Thoracic aorta (tissue), 2 donors: ENCODE data around the gene ARHGAP31. TPM values are rescaled to one million over a fixed set of nuclear protein-coding genes. Genes with fewer than 3 reads are reported as not detected.

ENCODE experiments used
- ATAC-seq: fragments of 150-250 bp; one replicate; pipeline ENCODE4 v1.8.0; 2017; ENCODE audit warnings: low read depth; ENCODE audit not compliant: insufficient number of reproducible peaks, low FRiP score
- DNase-seq: peaks from one replicate; pipeline ENCODE4 v3.0.0-alpha.2; 2020; ENCODE audit warnings: low spot score
- H3K27ac ChIP-seq, 2 donors: fragments of 200-600 bp; sonication (generic); 1 replicate in 1 of 2; 2 replicates in 1 of 2; pipeline ENCODE4 v1.5.1; 2016; ENCODE audit warnings: mild to moderate bottlenecking in 2 of 2, moderate library complexity in 2 of 2
- H3K27me3 ChIP-seq: fragments of 200-600 bp; sonication (generic); replicated peaks from 2 replicates; pipeline ENCODE4 v1.6.0; 2016; ENCODE audit warnings: mild to moderate bottlenecking; ENCODE audit not compliant: insufficient read depth
- H3K36me3 ChIP-seq: fragments of 200-600 bp; sonication (generic); one replicate; pipeline ENCODE4 v1.5.1; 2016
- H3K4me1 ChIP-seq, 2 donors: fragments of 200-600 bp; sonication (generic); 1 replicate in 1 of 2; 2 replicates in 1 of 2; pipeline versions ENCODE4 v1.5.1 to v1.6.0; 2016; ENCODE audit warnings: low read depth in 2 of 2, mild to moderate bottlenecking in 1 of 2; ENCODE audit not compliant: control insufficient read depth in 1 of 2
- H3K4me3 ChIP-seq: fragments of 200-600 bp; sonication (generic); 2 replicates; pipeline ENCODE4 v1.5.1; 2016; ENCODE audit warnings: mild to moderate bottlenecking
- H3K9me3 ChIP-seq: fragments of 200-600 bp; sonication (generic); 2 replicates; pipeline ENCODE4 v1.5.1; 2016
- CTCF ChIP-seq: fragments of 200-600 bp; sonication (generic); IDR thresholded peaks from one replicate; pipeline ENCODE4 v1.5.1; 2019; ENCODE audit warnings: antibody characterized with exemption
- total RNA-seq, 2 donors: library from RNA; depleted of rRNA; stranded (reverse); fragments of >200 nt; gene quantifications; one replicate each; pipeline versions ENCODE4 v1.1.0 to v1.2.3, GENCODE V29; 2016

Gene ARHGAP31
- total RNA-seq, 2 donors from 2014 or later, result 20.8 to 33.6 TPM

DNA sequence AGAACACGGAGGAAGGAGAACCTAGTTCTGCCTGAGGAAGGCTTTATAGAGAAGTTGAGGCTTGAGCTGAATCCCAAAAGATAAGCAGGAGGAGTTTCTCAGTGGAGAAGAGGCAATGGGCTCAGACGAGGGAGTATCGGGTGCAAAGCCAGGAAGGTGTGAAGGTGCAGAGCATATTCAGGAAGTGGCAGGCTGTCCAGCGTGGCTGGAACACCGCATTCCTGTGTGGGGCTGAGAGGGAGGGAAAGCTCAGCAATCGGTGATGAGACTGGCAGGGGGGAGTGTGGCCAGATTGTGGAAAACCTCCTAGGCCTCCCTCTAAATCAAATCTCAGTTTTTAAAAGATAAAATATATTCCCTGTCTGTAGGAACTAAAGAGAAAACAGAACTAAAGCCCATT is 63.0 kb downstream of the ARHGAP31 start:
- DNase-seq (no peak), ATAC-seq (no peak)
- peak overlapping the region; percentile 32 for H3K4me3 ChIP-seq
- H3K27ac ChIP-seq, result no peak overlapping the region
- no peaks in the 10 kb centered on the region for H3K36me3 ChIP-seq
- no peaks in the 10 kb centered on the region for H3K9me3 ChIP-seq
- no peak for TF ChIP-seq CTCF
- H3K4me1 ChIP-seq, result peaks cover 0 to 6% of the 10 kb centered on the region in 2 donors
- H3K27me3 ChIP-seq, result no peaks in the 10 kb centered on the region

GRCh38 chr3:119359476-119360326 is 65.5 kb downstream of the ARHGAP31 start:
- no peak for TF ChIP-seq CTCF
- no peak for ATAC-seq

DNA sequence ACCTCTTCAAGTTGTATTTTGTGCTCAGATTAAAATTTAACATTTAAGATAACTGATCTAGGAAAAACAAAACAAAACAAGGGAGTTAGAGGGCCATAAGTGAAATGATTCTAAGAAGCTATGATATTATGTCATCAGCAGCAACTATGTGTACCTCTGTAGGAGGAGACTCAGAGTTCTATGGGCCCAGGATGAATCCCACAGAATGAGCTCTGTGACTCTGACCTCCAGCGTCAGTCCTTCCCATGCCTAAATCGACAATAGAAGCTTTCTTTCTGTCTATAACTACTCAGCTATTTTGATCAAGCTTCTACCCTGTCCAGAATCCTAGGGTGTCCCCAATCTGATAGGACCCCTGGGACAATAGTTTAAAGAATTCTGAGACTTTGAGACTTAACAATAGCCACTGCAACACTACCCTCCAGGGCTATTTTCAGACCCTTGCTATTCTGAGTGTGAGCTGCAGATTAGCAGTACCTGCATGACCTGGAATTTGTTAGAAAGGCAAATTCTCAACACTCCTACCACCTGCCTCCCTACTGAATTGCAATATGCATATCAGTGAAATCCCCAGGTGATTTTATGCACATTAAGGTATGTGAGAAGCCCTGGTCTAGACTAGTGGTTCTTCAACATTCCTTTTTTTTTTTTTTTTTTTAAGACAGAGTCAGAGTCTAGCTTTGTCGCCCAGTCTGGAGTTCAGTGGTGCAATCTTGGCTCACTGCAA is 66.7 kb downstream of the ARHGAP31 start:
- Histone ChIP-seq H3K9me3 (no peaks in the 10 kb centered on the region), H3K27me3 (no peaks in the 10 kb centered on the region), H3K4me1 (peaks cover 0 to 6% of the 10 kb centered on the region in 2 donors), H3K27ac (no peak overlapping the region), H3K4me3 (no peak overlapping the region), H3K36me3 (no peaks in the 10 kb centered on the region)
- no peak for ATAC-seq
- TF ChIP-seq CTCF, result no peak
- DNase-seq, result no peak

More at GRCh38 chr3:119359476-119360326, 65.5 kb downstream of the ARHGAP31 start:
- DNase-seq, result no peak
- Histone ChIP-seq H3K4me1 (peaks cover 0 to 6% of the 10 kb centered on the region in 2 donors), H3K27me3 (no peaks in the 10 kb centered on the region), H3K4me3 (no peak overlapping the region), H3K27ac (no peak overlapping the region), H3K9me3 (no peaks in the 10 kb centered on the region), H3K36me3 (no peaks in the 10 kb centered on the region)

GRCh38 chr3:119362010-119362409 is 67.8 kb downstream of the ARHGAP31 start:
- TF ChIP-seq CTCF, result no peak
- peaks cover 0 to 4% of the 10 kb centered on the region in 2 donors for H3K4me1 ChIP-seq
- no peak overlapping the region for H3K4me3 ChIP-seq
- ATAC-seq, result no peak
- H3K27ac ChIP-seq, result no peak overlapping the region
- H3K9me3 ChIP-seq, result no peaks in the 10 kb centered on the region
- no peaks in the 10 kb centered on the region for H3K36me3 ChIP-seq
- DNase-seq, result no peak
- no peaks in the 10 kb centered on the region for H3K27me3 ChIP-seq

DNA sequence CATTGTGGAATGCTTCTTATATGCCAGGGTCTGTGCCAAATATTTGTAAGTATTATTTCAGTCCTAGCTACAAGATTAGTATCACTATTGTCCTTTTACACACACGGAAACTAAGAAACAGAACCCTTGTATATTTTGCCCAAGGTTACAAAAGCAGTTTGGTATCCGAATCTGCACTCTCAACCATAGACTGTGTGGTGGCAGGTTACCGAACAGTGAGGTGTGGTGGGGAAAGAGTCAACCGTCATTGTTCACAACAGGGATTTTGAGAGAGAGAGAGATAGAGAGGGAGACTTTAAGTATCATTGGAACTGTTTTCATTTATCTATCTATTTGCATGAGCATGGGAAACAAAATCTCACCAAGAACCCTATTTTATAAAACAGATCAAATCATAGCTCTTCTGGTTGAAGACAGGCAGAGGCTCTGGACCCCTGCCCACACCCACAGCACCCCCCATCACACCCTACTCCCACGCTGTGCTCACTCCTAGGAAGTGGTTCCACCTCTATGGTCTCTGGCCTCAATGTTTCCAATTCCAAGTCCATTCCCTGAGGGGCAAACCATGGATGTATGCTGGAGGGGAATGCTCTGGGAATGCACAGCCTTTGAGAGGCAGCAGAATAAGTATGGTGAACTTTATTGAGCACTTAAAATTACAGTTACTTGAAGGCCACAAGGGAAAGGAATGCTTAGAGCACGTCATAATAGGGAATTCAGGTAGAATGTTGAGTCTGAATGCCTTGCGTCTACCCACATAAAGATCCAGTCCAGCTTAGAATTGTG is 69.0 kb downstream of the ARHGAP31 start:
- no peaks in the 10 kb centered on the region for H3K4me1 ChIP-seq
- TF ChIP-seq CTCF, result no peak
- H3K27me3 ChIP-seq, result no peaks in the 10 kb centered on the region
- H3K27ac ChIP-seq, result no peak overlapping the region
- no peak for DNase-seq
- no peaks in the 10 kb centered on the region for H3K9me3 ChIP-seq
- no peak overlapping the region for H3K4me3 ChIP-seq
- no peak for ATAC-seq
- H3K36me3 ChIP-seq, result peaks cover 2% of the 10 kb centered on the region
